CD4-positive, alpha-beta memory T cell (primary cell): ENCODE results near the gene PAK4. TPM values are rescaled to one million over a fixed set of nuclear protein-coding genes. Genes with fewer than 3 reads are reported as not detected.
A peak's percentile ranks its signal among the peaks of the same experiment; 100 is the strongest.

Source experiments
- CTCF ChIA-PET: fragments of 350-600 bp; sonication (Branson Sonifier 250); formaldehyde crosslinking; loops from one replicate; lab custom pipeline; 2021; ENCODE audit warnings: inconsistent platforms; ENCODE audit not compliant: partially characterized antibody; lab: Charles Lee
- POLR2A ChIA-PET: fragments of 350-600 bp; sonication (Branson Sonifier 250); formaldehyde crosslinking; loops from one replicate; lab custom pipeline; 2021; ENCODE audit not compliant: partially characterized antibody; lab: Charles Lee
- DNase-seq, 5 donors: peaks; one replicate each; pipeline versions ENCODE4 v3.0.0 to v3.0.0-alpha.2; 2020 to 2022; ENCODE audit warnings: mixed read lengths in 1 of 5
- H3K27ac ChIP-seq: one replicate; pipeline ENCODE4 v1.7.0; 2013; ENCODE audit warnings: low read depth, low read length
- H3K27me3 ChIP-seq: 2 replicates; pipeline ENCODE4 v1.7.0; 2013; ENCODE audit warnings: mild to moderate bottlenecking, low read length, moderate library complexity; ENCODE audit not compliant: insufficient read depth
- H3K36me3 ChIP-seq: 2 replicates; pipeline ENCODE4 v1.7.0; 2013; ENCODE audit warnings: mild to moderate bottlenecking, low read length, moderate library complexity; ENCODE audit not compliant: insufficient read depth
- H3K4me1 ChIP-seq: 2 replicates; pipeline ENCODE4 v1.7.0; 2013; ENCODE audit warnings: mild to moderate bottlenecking, low read length, moderate library complexity; ENCODE audit not compliant: insufficient read depth
- H3K4me3 ChIP-seq, 2 donors: one replicate each; pipeline ENCODE4 v1.7.0; 2013; ENCODE audit warnings: low read length in 2 of 2, mild to moderate bottlenecking in 1 of 2
- H3K9me3 ChIP-seq, 2 donors: one replicate each; pipeline ENCODE4 v1.7.0; 2013; ENCODE audit warnings: low read length in 2 of 2, control low read depth in 1 of 2; ENCODE audit not compliant: control insufficient read depth in 1 of 2
- H3K27ac Mint-ChIP-seq, 7 donors: one replicate each; pipeline ENCODE4 v1.8.0; 2020 to 2021; ENCODE audit warnings: mixed read lengths in 7 of 7, mild to moderate bottlenecking in 6 of 7, inconsistent platforms in 3 of 7, moderate library complexity in 3 of 7
- H3K27me3 Mint-ChIP-seq, 2 donors: one replicate each; pipeline ENCODE4 v1.8.0; 2020 to 2021; ENCODE audit warnings: mixed read lengths in 2 of 2
- H3K36me3 Mint-ChIP-seq, 2 donors: one replicate each; pipeline ENCODE4 v1.8.0; 2020 to 2021; ENCODE audit warnings: mixed read lengths in 2 of 2, inconsistent platforms in 1 of 2, mild to moderate bottlenecking in 1 of 2
- H3K4me1 Mint-ChIP-seq, 4 donors: one replicate each; pipeline ENCODE4 v1.8.0; 2020 to 2021; ENCODE audit warnings: mixed read lengths in 4 of 4, mild to moderate bottlenecking in 1 of 4
- H3K4me3 Mint-ChIP-seq, 8 donors: one replicate each; pipeline ENCODE4 v1.8.0; 2020 to 2021; ENCODE audit warnings: mixed read lengths in 8 of 8, mild to moderate bottlenecking in 7 of 8, moderate library complexity in 6 of 8, inconsistent platforms in 3 of 8
- H3K9me3 Mint-ChIP-seq, 8 donors: one replicate each; pipeline ENCODE4 v1.8.0; 2020 to 2021; ENCODE audit warnings: mixed read lengths in 8 of 8, mild to moderate bottlenecking in 5 of 8, inconsistent platforms in 3 of 8, moderate library complexity in 1 of 8
- intact Hi-C: fragments of 100-400 bp; cut with micrococcal nuclease; formaldehyde crosslinking; loops from one replicate; pipeline ENCODE4 v1.15.1; 2023
- polyA plus RNA-seq, 2 donors: library from polyadenylated mRNA; unstranded; fragments of 300-500 nt; fragmentation: Illumina TruSeq; gene quantifications; one replicate each; pipeline ENCODE4 v1.2.3, GENCODE V29; 2021
- total RNA-seq, 2 experiments: library from RNA; stranded (reverse); gene quantifications; one replicate each; pipeline ENCODE4 v1.2.3, GENCODE V29; 2021

PAK4 gene
- total and polyA plus RNA-seq, 4 experiments from 2014 or later, result 1.3 to 15.7 (median 8.0) TPM

GRCh38 chr19:39100500-39101166 lies 25.0 kb upstream of the PAK4 start:
- peak overlapping the region in 1 of 7 donors; percentile 26 for H3K27ac Mint-ChIP-seq
- ChIA-PET POLR2A (no interaction called here), CTCF (no interaction called here)
- no peaks in the 10 kb centered on the region for H3K27me3 ChIP-seq
- H3K9me3 ChIP-seq, result no peaks in the 10 kb centered on the region
- H3K36me3 ChIP-seq, result no peaks in the 10 kb centered on the region
- H3K36me3 Mint-ChIP-seq, result no peaks in the 10 kb centered on the region
- H3K4me1 ChIP-seq, result no peaks in the 10 kb centered on the region
- no peak overlapping the region for H3K27ac ChIP-seq
- intact Hi-C loops, result no loop called here
- H3K4me1 Mint-ChIP-seq, result no peaks in the 10 kb centered on the region
- H3K4me3 Mint-ChIP-seq, result no peak overlapping the region
- H3K4me3 ChIP-seq, result no peak overlapping the region
- H3K27me3 Mint-ChIP-seq, result peaks cover 17 to 22% of the 10 kb centered on the region in 2 donors
- DNase-seq, result no peak
- H3K9me3 Mint-ChIP-seq, result peaks cover 0 to 1% (median 0%) of the 10 kb centered on the region in 8 donors

GRCh38 chr19:39103151-39103550 lies 22.4 kb upstream of the PAK4 start:
- no peak for DNase-seq
- H3K36me3 ChIP-seq, result no peaks in the 10 kb centered on the region
- no peaks in the 10 kb centered on the region for H3K27me3 ChIP-seq
- CTCF ChIA-PET, result no interaction called here
- H3K9me3 Mint-ChIP-seq, result peaks cover 0 to 2% (median 0%) of the 10 kb centered on the region in 8 donors
- H3K4me1 ChIP-seq, result no peaks in the 10 kb centered on the region
- no peaks in the 10 kb centered on the region for H3K36me3 Mint-ChIP-seq
- H3K4me3 ChIP-seq, result no peak overlapping the region
- no peak overlapping the region for H3K4me3 Mint-ChIP-seq
- POLR2A ChIA-PET, result no interaction called here
- intact Hi-C loops, result no loop called here
- no peaks in the 10 kb centered on the region for H3K4me1 Mint-ChIP-seq
- H3K9me3 ChIP-seq, result no peaks in the 10 kb centered on the region
- peaks cover 9 to 15% of the 10 kb centered on the region in 2 donors for H3K27me3 Mint-ChIP-seq
- H3K27ac Mint-ChIP-seq, result peak overlapping the region in 1 of 7 donors; percentile 35
- no peak overlapping the region for H3K27ac ChIP-seq

- Histone ChIP-seq H3K4me3 (no peak overlapping the region), H3K27me3 (no peaks in the 10 kb centered on the region), H3K4me1 (no peaks in the 10 kb centered on the region), H3K27ac (no peak overlapping the region), H3K36me3 (no peaks in the 10 kb centered on the region), H3K9me3 (no peaks in the 10 kb centered on the region)
- H3K36me3 Mint-ChIP-seq, result no peaks in the 10 kb centered on the region
- CTCF ChIA-PET, result no interaction called here
- H3K27ac Mint-ChIP-seq, result no peak overlapping the region
- intact Hi-C loops, result no loop called here
- DNase-seq, result no peak
- no peaks in the 10 kb centered on the region for H3K4me1 Mint-ChIP-seq
- POLR2A ChIA-PET, result no interaction called here
- no peak overlapping the region for H3K4me3 Mint-ChIP-seq
- peaks cover 0 to 2% (median 0%) of the 10 kb centered on the region in 8 donors for H3K9me3 Mint-ChIP-seq
- H3K27me3 Mint-ChIP-seq, result peaks cover 6 to 12% of the 10 kb centered on the region in 2 donors
Measured at GRCh38 chr19:39104186-39104596, 21.4 kb upstream of the PAK4 start.

GRCh38 chr19:39106194-39106593 lies 19.4 kb upstream of the PAK4 start:
- ChIA-PET CTCF (no interaction called here), POLR2A (no interaction called here)
- Mint-ChIP-seq H3K9me3 (peaks cover 0 to 2% (median 0%) of the 10 kb centered on the region in 8 donors), H3K4me1 (peaks cover 0 to 4% (median 3%) of the 10 kb centered on the region in 4 donors), H3K4me3 (no peak overlapping the region), H3K36me3 (no peaks in the 10 kb centered on the region), H3K27me3 (peaks cover 2 to 3% of the 10 kb centered on the region in 2 donors), H3K27ac (peak overlapping the region in 1 of 7 donors; percentile 68)
- no peaks in the 10 kb centered on the region for H3K4me1 ChIP-seq
- no peaks in the 10 kb centered on the region for H3K27me3 ChIP-seq
- intact Hi-C loops, result no loop called here
- H3K36me3 ChIP-seq, result no peaks in the 10 kb centered on the region
- no peak for DNase-seq
- H3K9me3 ChIP-seq, result no peaks in the 10 kb centered on the region
- H3K27ac ChIP-seq, result no peak overlapping the region
- no peak overlapping the region for H3K4me3 ChIP-seq

GRCh38 chr19:39109641-39110040 lies 15.9 kb upstream of the PAK4 start:
- Histone ChIP-seq H3K36me3 (no peaks in the 10 kb centered on the region), H3K4me3 (no peak overlapping the region), H3K4me1 (no peaks in the 10 kb centered on the region), H3K9me3 (no peaks in the 10 kb centered on the region), H3K27me3 (no peaks in the 10 kb centered on the region), H3K27ac (no peak overlapping the region)
- Mint-ChIP-seq H3K36me3 (no peaks in the 10 kb centered on the region), H3K9me3 (peaks cover 0 to 2% (median 0%) of the 10 kb centered on the region in 8 donors), H3K27ac (peak overlapping the region in 2 of 7 donors; percentile 32 to 42), H3K27me3 (peaks cover 3% of the 10 kb centered on the region in 2 donors), H3K4me1 (peaks cover 0 to 4% (median 3%) of the 10 kb centered on the region in 4 donors), H3K4me3 (no peak overlapping the region)
- intact Hi-C loops, result loop anchor here (1.0 to 5.0 kb wide), 2 partner anchors 37 to 57 kb away; no protein-coding TSS in a partner anchor
- ChIA-PET POLR2A (no interaction called here), CTCF (interaction anchor here (0.7 to 3.2 kb wide), 12 partner anchors 12 to 424 kb away, joined by 3 to 18 read pairs (median 3); partner anchors contain the start of gene EID2B)
- no peak for DNase-seq

- H3K36me3 ChIP-seq, result no peaks in the 10 kb centered on the region
- H3K27ac ChIP-seq, result no peak overlapping the region
- intact Hi-C loops, result loop anchor here (1.0 to 5.0 kb wide), 2 partner anchors 38 to 58 kb away; no protein-coding TSS in a partner anchor
- H3K27me3 ChIP-seq, result no peaks in the 10 kb centered on the region
- H3K36me3 Mint-ChIP-seq, result no peaks in the 10 kb centered on the region
- peak overlapping the region in 3 of 7 donors; percentile 2 to 80 (median 42) for H3K27ac Mint-ChIP-seq
- H3K27me3 Mint-ChIP-seq, result peaks cover 3% of the 10 kb centered on the region in 2 donors
- H3K4me1 Mint-ChIP-seq, result peaks cover 0 to 4% (median 3%) of the 10 kb centered on the region in 4 donors
- ChIA-PET POLR2A (interaction anchor here (1.6 kb wide), 1 partner anchor 36 kb away, joined by 4 read pairs; no protein-coding TSS in a partner anchor), CTCF (interaction anchor here (0.6 to 3.2 kb wide), 16 partner anchors 11 to 423 kb away, joined by 3 to 18 read pairs (median 3); partner anchors contain the start of genes EID2B and PAK4)
- no peak overlapping the region for H3K4me3 ChIP-seq
- peaks cover 0 to 2% (median 0%) of the 10 kb centered on the region in 8 donors for H3K9me3 Mint-ChIP-seq
- peak; percentile 43 to 61 (median 61) for DNase-seq
- no peaks in the 10 kb centered on the region for H3K9me3 ChIP-seq
- H3K4me3 Mint-ChIP-seq, result no peak overlapping the region
- H3K4me1 ChIP-seq, result no peaks in the 10 kb centered on the region
Measured at GRCh38 chr19:39110263-39110967, 15.2 kb upstream of the PAK4 start.
